GM18498 (cell line): ENCODE data around the gene ZNF202.

Experiments
- ATAC-seq: cut with Tn5 transposase; IDR thresholded peaks from one replicate; pipeline ENCODE4 v1.9.1; 2021; ENCODE audit warnings: mild to moderate bottlenecking, moderate library complexity; ENCODE audit not compliant: unreplicated experiment

Gene ZNF202

GRCh38 chr11:123684601-123685000, 56.9 kb downstream of the ZNF202 start:
- ATAC-seq: no peak

- no peak for ATAC-seq
These were observed 57.9 kb downstream of the ZNF202 start for GRCh38 chr11:123683428-123684170.

- no peak for ATAC-seq
These were observed 58.6 kb downstream of the ZNF202 start for GRCh38 chr11:123682696-123683410.

DNA sequence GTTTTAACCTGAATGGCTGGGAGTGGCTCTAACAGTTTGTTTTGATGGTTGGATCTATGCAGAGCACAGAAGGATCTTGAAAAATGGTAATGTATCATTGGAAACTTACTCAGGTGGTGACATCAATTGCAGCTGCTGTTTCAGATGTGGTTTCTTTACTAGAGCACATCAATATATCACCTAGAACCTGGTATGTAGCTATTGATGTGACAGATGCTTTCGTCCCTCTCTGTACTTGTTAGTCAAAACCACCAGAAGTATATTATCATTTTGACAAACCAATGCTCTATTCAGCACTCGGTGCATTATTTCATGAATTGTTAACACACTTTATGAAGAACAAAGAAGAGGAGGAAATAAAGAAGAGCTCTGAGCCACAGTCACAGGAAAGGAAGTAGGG, 60.4 kb downstream of the ZNF202 start:
- no peak for ATAC-seq

DNA sequence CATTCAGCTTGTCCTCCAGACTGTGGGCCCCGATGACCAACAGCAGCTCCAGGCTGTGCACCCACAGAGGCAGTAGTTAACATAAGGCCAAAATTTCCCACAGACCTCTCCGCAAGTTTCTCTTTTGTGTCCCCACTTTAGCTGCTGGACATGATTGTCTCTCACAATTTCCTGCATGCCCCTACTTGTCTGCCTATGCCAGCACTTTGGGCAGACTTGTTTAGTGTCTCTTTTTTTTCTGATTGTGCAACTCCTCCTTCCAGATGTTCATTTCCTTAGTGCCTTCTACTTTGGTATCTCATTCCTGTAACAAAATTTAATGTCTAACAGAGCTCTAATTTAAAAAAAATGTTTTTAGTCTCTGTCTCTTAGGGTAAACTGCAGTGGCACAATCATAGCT, 63.2 kb downstream of the ZNF202 start:
- ATAC-seq: no peak

GRCh38 chr11:123677510-123677909, 64.0 kb downstream of the ZNF202 start:
- ATAC-seq: no peak

DNA sequence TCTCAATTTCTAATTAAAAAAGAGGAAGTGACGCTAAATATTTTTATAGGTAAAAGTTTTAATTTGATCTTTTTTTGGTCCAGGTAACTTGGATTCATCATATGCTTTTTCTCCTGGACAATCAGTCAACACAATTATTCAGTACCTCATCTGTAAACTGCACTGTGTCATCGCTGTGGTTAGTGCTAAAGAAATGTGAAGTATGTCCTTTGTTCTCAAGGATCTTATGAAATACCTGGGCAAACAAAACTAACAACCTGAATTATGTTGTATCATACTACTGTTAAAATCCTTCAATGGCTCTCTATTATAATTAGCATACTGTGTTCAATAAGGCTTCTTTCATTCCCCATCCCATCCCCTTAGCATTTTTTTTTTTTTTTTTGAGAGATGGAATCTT, 67.2 kb downstream of the ZNF202 start:
- no peak for ATAC-seq
